ENCODE results near the gene CARD19. TPM values are rescaled to one million over a fixed set of nuclear protein-coding genes. Genes with fewer than 3 reads are reported as not detected.

The CARD19 gene
- polyA plus RNA-seq, 1 donor from 2014 or later: 36.2 TPM

DNA sequence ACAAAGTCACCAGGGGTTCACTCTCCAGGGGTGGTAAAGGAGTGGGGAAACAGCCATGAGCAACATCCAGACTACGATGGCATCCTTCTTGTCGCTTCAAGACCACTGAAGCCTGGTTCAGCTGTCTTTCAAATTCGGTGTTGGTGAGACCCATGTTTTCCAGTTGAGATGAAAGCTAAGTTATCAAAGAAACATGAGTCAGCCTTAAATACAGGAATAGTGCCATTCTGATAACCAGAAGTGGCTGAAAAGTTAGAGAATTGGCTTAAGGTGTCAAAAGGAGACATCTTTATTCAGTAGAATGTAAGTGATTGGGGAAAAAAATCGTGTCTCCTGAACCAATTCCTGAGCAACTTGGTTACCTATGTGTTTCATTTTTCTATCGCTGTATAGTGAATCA lies 7.0 kb upstream of the CARD19 start:
- H3K27ac Mint-ChIP-seq: peak overlapping the region in 1 of 3 donors; percentile 43
- peaks cover 6% of the 10 kb centered on the region for H3K36me3 Mint-ChIP-seq
- H3K27me3 Mint-ChIP-seq: no peaks in the 10 kb centered on the region

DNA sequence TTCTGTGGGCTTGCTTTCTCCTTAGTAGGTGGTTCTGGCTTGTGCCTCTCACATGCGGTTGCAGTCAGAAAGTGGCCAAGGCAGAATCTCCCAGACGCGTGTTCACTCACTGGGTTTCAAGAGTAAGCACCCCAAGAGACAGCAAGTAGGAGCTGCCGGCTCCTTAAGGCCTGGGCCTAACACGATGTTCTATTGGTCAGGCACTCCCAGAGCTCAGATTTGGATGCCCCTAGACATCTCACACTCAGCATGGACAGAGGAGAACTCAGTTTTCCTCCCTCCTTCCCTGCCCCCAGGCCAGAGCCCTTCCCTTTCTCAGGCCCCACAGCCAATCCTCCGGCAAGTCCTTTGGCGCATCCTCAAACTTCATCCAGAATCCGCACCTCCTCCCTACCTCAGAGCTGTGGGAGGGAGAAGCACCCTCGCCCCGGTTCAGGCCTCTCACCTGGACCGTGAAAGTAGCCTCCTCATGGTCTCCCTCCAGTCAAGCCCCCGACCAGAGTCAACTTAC lies 6.5 kb upstream of the CARD19 start:
- Mint-ChIP-seq H3K27ac (peak overlapping the region in 2 of 3 donors; percentile 20 to 97), H3K27me3 (no peaks in the 10 kb centered on the region), H3K4me3 (peak overlapping the region in 2 of 4 donors; percentile 22 to 39), H3K4me1 (peaks cover 29 to 47% (median 44%) of the 10 kb centered on the region in 3 donors), H3K36me3 (peaks cover 6% of the 10 kb centered on the region), H3K9me3 (no peaks in the 10 kb centered on the region)

More for the DNA sequence above, 7.0 kb upstream of the CARD19 start:
- H3K4me3 Mint-ChIP-seq: no peak overlapping the region
- H3K4me1 Mint-ChIP-seq: peaks cover 24 to 43% (median 40%) of the 10 kb centered on the region in 3 donors
- H3K9me3 Mint-ChIP-seq: no peaks in the 10 kb centered on the region

DNA sequence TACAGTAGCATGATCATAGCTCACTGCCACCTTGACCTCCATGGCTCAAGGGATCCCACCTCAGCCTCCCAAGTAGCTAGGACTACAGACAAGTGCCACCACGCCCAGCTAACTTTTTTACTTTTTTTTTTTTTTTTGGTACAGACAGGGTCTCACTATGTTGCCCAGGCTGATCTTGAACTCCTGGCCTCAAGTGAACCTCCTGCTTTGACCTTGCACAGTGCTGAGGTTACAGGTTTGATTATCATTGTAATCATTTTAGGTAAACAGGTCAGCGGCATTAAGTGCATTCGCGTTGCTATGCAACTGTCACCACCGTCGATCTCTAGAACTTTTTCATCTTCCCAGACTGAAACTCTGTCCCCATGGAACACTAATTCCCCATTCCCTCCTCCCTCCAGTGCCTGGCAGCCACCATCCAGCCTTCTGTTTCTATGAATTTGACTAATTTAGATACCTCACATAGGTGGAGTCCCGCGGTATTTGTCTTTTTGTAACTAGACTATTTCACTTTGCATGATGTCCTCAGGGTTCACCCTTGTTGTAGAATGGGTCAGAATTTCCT lies 5.8 kb upstream of the CARD19 start:
- Mint-ChIP-seq H3K4me3 (peak overlapping the region in 3 of 4 donors; percentile 1 to 39 (median 3)), H3K4me1 (peaks cover 33 to 51% (median 48%) of the 10 kb centered on the region in 3 donors), H3K36me3 (peaks cover 6% of the 10 kb centered on the region)

DNA sequence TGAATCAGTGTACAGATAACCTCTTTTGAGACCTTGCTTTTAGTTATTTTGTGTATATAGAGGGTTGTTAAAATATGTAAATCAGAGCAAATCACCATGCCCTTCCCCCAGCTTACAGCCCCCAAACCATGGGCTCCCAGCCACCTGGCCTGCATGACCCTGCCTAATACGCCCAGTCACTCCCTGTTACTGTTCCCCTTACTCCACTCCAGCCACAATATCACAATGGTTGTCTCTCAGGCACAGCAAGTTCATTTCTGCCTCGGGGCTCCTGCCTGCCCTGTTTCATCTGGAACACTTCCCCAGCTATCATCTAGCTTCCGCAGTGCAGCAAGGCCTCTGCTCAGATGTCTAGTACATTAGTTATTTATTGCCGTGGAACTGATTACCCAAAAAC lies 5.0 kb upstream of the CARD19 start:
- H3K4me3 Mint-ChIP-seq: peak overlapping the region in 2 of 4 donors; percentile 17 to 59
- H3K27me3 Mint-ChIP-seq: no peaks in the 10 kb centered on the region
- H3K4me1 Mint-ChIP-seq: peaks cover 33 to 51% (median 48%) of the 10 kb centered on the region in 3 donors
- H3K36me3 Mint-ChIP-seq: no peaks in the 10 kb centered on the region
- peak overlapping the region in 1 of 3 donors; percentile 97 for H3K27ac Mint-ChIP-seq
- H3K9me3 Mint-ChIP-seq: no peaks in the 10 kb centered on the region

More for the DNA sequence above, 5.8 kb upstream of the CARD19 start:
- H3K27ac Mint-ChIP-seq: peak overlapping the region in 1 of 3 donors; percentile 97
- H3K27me3 Mint-ChIP-seq: no peaks in the 10 kb centered on the region
- H3K9me3 Mint-ChIP-seq: no peaks in the 10 kb centered on the region

DNA sequence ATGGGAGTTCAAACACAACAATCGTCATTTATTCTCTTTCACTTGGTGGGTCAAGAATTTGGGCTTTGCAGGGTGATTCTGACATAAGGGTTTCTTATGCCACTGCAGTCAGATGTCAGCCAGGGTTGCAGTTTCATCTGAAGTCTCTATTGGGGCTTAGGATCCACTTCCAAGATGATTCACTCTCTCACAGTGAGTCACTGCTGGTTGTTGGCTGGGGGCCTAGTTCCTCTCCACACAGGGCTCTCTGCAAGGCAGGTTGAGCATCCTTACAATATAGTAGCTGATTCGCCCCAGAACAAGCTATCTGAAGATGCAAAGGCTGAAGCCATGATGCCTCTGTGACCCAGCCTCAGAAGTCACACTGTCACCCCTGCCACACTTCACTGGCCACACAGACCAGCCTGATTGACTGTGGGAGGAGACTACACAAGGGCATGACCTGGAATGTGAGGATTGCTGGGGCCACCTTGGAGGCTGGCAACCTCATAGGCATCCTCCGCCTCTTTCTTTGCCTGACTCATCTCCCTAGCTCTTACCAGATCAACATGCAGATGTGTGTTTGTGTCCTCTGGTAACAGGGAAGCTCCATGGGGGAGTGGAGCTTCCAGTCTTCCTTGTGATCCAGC lies 4.5 kb upstream of the CARD19 start:
- peak overlapping the region in 2 of 3 donors; percentile 25 to 97 for H3K27ac Mint-ChIP-seq
- peak overlapping the region in 2 of 4 donors; percentile 17 to 59 for H3K4me3 Mint-ChIP-seq
- H3K4me1 Mint-ChIP-seq: peaks cover 33 to 51% (median 48%) of the 10 kb centered on the region in 3 donors
- no peaks in the 10 kb centered on the region for H3K27me3 Mint-ChIP-seq
- no peaks in the 10 kb centered on the region for H3K9me3 Mint-ChIP-seq
- H3K36me3 Mint-ChIP-seq: no peaks in the 10 kb centered on the region

DNA sequence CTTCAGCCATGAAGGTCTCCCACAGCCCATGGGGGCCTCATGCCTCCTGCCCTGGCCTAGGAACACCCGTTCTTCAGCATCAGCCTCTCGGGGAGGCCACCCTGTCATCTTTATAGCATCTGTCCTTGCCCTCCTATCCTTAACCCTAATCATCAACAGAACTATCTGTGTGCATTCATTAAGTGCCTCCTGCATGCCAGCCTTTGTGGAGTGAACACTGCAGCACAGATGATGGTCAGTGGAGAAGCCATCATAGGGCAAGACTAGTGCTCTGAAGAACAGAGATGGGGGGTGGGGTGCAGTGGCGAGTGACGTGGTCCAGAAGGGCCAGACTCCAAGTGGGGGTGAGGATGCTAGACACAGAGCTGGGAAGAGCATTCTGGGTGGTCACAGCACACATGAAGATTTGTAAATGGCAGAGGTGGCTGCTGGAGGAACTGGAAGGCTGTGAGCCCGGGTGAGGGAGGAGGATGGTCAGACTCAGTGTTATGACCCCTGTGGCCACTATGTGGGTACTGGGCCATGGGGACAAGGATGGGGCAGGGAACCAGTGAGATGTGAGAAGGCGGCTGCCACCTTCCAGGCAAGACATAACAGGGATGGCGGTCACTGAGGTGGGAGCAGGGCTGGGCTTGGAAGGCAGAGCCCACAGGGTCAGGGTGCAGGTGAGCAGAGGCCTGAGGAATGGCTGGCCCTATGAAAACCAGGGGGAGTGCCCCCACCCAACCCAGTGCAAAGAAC lies 3.6 kb upstream of the CARD19 start:
- H3K4me3 Mint-ChIP-seq: peak overlapping the region; percentile 54 to 92 (median 83)
- no peaks in the 10 kb centered on the region for H3K9me3 Mint-ChIP-seq
- peaks cover 39 to 57% (median 51%) of the 10 kb centered on the region in 3 donors for H3K4me1 Mint-ChIP-seq
- no peaks in the 10 kb centered on the region for H3K27me3 Mint-ChIP-seq
- H3K27ac Mint-ChIP-seq: peak overlapping the region; percentile 35 to 97 (median 52)
- no peaks in the 10 kb centered on the region for H3K36me3 Mint-ChIP-seq

DNA sequence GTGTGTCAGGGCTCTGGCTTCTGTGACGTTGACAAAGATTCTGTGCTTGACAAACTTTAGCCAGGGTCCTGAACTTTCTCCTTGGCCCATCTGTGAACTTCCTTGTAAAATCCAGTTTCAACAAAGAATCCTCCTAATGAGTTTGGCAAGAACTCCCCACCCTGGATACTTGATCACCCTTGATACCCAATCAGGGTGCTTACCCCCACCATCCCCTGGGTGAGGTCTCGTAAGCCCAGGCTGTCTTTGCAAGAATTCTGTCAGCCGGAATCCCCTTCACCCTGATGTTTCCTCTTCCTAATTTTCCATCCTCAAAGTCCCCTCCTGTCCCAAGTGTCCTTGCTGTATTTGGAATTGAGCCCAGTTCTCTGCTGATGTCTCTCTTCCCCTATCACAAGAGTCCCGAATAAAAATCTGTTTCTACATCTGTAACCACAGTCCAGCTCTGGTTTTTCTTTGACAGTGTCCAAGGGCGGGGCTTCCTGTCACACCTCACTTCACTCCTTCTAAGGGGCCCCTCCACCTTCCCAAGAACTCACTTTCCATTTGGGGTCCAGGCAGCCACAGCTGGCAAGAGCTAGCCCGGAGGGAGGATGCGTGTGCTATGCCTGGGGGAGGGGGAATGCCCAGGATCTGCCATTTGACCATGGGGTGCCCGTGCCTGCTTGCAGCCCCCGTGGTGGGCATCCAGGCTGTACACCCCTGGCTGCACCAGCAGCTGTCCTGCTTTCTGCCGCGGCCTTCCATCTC lies 2.7 kb upstream of the CARD19 start:
- Mint-ChIP-seq H3K9me3 (no peaks in the 10 kb centered on the region), H3K27ac (peak overlapping the region; percentile 52 to 99 (median 97)), H3K36me3 (no peaks in the 10 kb centered on the region), H3K4me1 (peaks cover 45 to 63% (median 59%) of the 10 kb centered on the region in 3 donors), H3K27me3 (no peaks in the 10 kb centered on the region), H3K4me3 (peak overlapping the region; percentile 35 to 92 (median 84))

DNA sequence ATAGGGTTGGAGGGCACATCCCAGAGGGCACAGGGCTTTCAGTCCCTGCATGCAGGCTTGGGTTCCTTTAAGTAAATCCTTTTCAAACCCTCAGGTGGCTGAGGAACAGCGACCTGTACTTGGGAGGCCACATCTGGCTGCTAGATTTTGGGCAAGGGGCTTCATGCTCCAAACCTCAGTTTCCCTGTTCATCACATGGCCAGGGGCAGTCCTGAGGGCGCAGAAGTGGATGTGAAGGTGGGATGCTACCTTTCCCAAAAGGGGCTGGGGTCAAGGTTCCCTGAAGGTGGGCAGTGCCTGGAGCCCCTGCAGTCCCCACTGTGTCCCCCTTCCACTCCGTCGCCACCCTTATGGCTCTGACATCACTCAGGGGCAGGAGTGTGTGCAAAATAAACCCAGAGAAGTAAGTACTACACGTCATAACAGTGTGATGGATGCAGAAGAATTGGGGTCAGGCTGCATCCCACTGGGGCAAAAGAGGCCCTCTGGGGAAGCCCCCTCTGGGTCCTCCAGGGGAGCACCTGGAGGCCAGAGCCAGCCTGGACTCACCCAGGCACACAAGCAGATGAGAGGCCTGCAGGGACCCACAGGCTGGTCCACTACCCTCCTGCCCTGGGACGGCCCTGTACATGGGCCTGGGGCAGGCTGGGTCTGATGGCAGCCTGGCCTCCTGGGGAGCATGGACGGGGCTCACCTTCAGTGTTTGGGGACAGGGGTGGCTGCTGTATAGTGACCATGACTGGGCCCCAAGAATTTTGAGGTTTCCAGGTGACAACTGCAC lies 1.9 kb upstream of the CARD19 start:
- Mint-ChIP-seq H3K27ac (peak overlapping the region; percentile 97 to 100 (median 99)), H3K27me3 (no peaks in the 10 kb centered on the region), H3K4me3 (peak overlapping the region; percentile 70 to 94 (median 90)), H3K36me3 (no peaks in the 10 kb centered on the region), H3K4me1 (peaks cover 47 to 65% (median 62%) of the 10 kb centered on the region in 3 donors), H3K9me3 (no peaks in the 10 kb centered on the region)

DNA sequence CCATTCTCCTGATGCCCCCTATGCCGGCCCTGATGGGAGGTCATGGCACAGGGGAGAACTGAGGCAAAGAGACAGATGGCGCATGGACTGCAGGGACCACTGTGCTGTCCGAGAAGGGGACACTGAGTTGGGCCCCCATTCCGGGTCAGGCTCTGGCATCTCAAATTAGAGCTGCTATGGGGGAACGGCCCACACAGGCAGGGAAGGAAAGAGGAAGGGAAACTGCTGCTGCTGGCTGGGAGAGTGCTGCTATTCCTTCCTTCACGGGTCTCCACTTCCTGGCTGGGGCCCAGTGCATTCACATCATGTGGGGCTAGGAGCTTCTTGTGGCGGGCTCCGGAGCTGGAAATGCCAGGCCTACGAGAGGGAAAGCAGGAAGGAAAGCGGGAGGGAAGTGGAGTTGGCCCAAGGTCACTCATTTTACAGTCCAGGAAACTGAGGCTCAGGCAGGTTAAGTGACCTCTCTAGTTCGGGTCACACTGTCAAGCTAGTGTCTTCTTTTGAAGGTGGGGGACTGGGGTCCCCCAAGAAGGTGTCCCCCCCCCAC lies 1.3 kb upstream of the CARD19 start:
- H3K36me3 Mint-ChIP-seq: no peaks in the 10 kb centered on the region
- peak overlapping the region; percentile 87 to 96 (median 93) for H3K4me3 Mint-ChIP-seq
- peaks cover 50 to 61% (median 60%) of the 10 kb centered on the region in 3 donors for H3K4me1 Mint-ChIP-seq
- H3K9me3 Mint-ChIP-seq: no peaks in the 10 kb centered on the region
- peak overlapping the region; percentile 97 to 100 (median 99) for H3K27ac Mint-ChIP-seq
- no peaks in the 10 kb centered on the region for H3K27me3 Mint-ChIP-seq

DNA sequence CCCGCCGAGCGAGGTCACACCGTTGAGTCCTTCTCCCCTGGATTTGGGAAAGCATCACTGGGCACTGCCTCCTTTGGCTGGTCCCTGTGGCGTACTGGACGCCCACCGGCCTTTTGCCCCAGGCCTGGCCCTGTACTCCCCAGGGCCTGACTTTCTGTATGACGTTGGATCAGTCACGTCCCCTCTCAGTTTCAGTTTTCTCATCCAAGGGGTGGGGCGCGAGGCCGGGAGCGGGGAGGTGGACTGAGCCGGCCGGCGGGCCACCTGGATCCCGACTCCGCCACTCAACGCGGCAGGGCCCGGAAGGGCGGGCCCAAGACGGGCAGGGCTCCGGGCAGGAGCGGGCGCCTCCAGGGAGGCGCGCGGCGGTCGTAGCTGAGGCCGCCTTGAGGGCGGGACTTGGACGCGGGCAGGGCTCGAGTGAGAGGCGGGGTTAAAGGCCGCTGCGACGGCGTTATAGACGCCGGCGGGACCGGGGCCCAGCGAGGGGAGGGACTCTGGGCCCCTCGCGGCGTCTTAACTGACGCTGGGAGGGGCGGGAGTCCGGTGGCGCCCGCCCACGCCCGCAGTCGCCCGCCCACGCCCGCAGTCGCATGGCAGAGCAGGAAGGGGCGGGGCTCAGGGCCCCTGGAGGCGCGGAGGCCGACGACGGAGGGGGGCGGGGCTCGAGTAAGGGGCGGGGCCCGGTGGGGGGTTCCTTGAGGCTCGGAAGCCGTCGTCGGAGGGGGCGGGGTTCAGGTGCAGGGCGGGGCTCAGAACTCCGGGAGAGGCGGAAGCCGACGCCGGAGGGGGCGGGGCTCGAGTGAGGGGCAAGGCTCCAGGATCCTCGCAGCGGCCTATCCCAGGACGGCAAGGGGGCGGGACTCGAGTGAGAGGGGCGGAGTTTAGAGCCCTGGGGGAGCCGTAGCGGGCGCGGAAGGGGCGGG lies 549 bp upstream of the CARD19 start:
- peak overlapping the region; percentile 87 to 96 (median 93) for H3K4me3 Mint-ChIP-seq
- H3K4me1 Mint-ChIP-seq: peaks cover 47 to 58% (median 54%) of the 10 kb centered on the region in 3 donors
- peaks cover 3% of the 10 kb centered on the region for H3K36me3 Mint-ChIP-seq
- H3K27me3 Mint-ChIP-seq: no peaks in the 10 kb centered on the region
- peak overlapping the region; percentile 97 to 100 (median 99) for H3K27ac Mint-ChIP-seq
- no peaks in the 10 kb centered on the region for H3K9me3 Mint-ChIP-seq

DNA sequence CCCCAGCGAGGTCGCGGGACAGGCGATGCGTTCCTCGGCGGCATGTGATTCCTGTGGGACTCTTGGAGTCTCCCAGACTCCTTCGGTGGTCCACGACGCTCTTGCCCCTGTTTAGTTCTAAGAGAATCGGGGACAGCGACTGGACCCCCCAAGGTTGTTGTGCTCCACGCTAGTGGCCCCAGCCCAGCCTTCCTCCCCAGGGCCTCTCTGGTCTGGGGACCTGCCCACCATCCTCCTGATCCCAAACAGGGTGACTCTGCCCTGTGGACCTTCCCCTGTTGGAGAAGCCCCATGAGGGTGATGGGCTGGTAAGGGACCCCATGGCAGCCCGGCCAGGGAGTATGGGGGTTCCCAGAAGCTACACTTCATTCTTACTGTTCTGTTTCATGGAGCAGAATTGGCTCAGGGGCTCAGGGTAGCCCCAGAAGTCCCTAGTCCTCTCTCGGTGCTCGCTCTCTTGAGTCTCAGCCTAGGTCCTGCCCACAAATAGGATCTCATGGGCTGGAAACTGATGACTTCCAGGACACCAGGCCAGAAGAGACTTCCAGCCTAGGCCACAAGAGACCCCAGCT lies 880 bp downstream of the CARD19 start:
- Mint-ChIP-seq H3K36me3 (peaks cover 6% of the 10 kb centered on the region), H3K27ac (peak overlapping the region; percentile 23 to 97 (median 84)), H3K4me3 (peak overlapping the region; percentile 84 to 92 (median 90)), H3K27me3 (no peaks in the 10 kb centered on the region), H3K9me3 (no peaks in the 10 kb centered on the region), H3K4me1 (peaks cover 43 to 51% (median 49%) of the 10 kb centered on the region in 3 donors)

DNA sequence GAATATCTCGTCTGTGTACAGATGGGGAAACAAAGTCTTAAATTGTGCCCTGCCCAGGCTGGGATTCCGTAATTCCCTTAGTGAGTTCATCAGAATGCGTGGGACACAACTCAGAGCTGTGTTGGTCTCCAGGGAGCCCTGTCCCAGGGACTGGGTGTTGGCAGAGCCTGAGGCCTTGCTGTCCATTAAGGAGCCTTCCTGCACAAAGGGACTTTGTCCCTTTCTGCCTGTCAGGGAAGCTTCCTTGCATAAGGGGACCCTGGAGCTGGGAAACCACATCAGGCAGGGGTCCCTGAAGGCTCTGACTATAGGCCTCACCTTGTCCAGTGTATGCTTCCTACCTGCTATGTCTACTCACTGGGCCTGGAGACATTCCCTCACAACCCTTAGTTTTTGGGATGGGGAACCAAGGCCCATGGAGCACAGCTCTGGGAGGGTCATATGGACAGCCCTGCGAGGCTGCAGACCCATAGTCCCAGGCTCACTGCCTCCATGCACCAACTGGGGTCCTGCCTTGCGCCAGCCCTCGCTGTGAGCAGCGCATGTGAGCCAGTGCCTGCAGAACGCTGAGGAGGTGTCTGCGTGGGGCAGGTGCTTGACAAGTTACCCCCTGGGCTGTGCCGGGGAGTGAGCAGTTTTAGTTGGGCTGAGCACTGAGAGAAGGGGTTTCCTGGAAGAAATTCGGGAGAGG lies 1.6 kb downstream of the CARD19 start:
- Mint-ChIP-seq H3K27me3 (no peaks in the 10 kb centered on the region), H3K27ac (peak overlapping the region; percentile 75 to 97 (median 84)), H3K4me1 (peaks cover 35 to 46% (median 41%) of the 10 kb centered on the region in 3 donors), H3K36me3 (peaks cover 6% of the 10 kb centered on the region), H3K4me3 (peak overlapping the region; percentile 84 to 92 (median 90)), H3K9me3 (no peaks in the 10 kb centered on the region)

Measured in IgD-negative memory B cell (primary cell).